GM12878 (cell line): Measurements from ENCODE around the gene MST1. TPM values are rescaled to one million over a fixed set of nuclear protein-coding genes. Genes with fewer than 3 reads are reported as not detected.

Source experiments
- ATAC-seq: fragments of 200-7000 bp; cut with Tn5 transposase; 3 replicates; pipeline ENCODE4 v1.9.1; 2020; ENCODE audit warnings: mild to moderate bottlenecking, moderate library complexity
- BruUV-seq: library from RNA; stranded (reverse); fragments of 400-500 nt; replicated peaks from 2 replicates; lab custom pipeline; 2021; lab: Mats Ljungman, UMichigan
- CTCF ChIA-PET: fragments of 300-600 bp; sonication (Branson Sonifier 250); formaldehyde crosslinking; extraction: SDS; loops from one replicate; lab custom pipeline; 2021; ENCODE audit warnings: inconsistent platforms; lab: Yijun Ruan, JAX
- POLR2A ChIA-PET: fragments of 350-600 bp; formaldehyde crosslinking; extraction: SDS; loops from one replicate; lab custom pipeline; 2021; ENCODE audit warnings: inconsistent platforms; lab: Charles Lee
- RAD21 ChIA-PET: fragments of 300-600 bp; sonication (Branson Sonifier 250); formaldehyde crosslinking; loops from one replicate; lab custom pipeline; 2023; ENCODE audit warnings: antibody characterized with exemption; ENCODE audit not compliant: unreplicated experiment; lab: Charles Lee
- SMC1A ChIA-PET: fragments of 300-600 bp; sonication (Branson Sonifier 250); formaldehyde crosslinking; loops from one replicate; lab custom pipeline; 2023; ENCODE audit not compliant: unreplicated experiment, uncharacterized antibody; lab: Charles Lee
- DNase-seq: peaks from one replicate; pipeline ENCODE4 v3.0.0-alpha.2; 2011; ENCODE audit warnings: low read depth, low spot score
- FAIRE-seq: peaks from 3 replicates; lab custom pipeline; 2011; peaks lifted over from hg19 to GRCh38; lab: Jason Lieb, UNC
- H2AFZ ChIP-seq: 2 replicates; pipeline ENCODE4 v1.6.0; 2011; ENCODE audit warnings: low read depth, low read length, control low read depth; ENCODE audit not compliant: control insufficient read depth
- H3K27ac ChIP-seq: 2 replicates; pipeline ENCODE4 v1.5.1; 2011; ENCODE audit warnings: control low read depth; ENCODE audit not compliant: control insufficient read depth, insufficient read depth
- H3K27me3 ChIP-seq, 2 experiments: replicated peaks in 1 of 2; 2 replicates each; pipeline versions ENCODE4 v1.6.0 to v1.6.1; 2011; ENCODE audit warnings: low read length in 1 of 2; ENCODE audit not compliant: control insufficient read depth in 2 of 2, insufficient read depth in 2 of 2
- H3K36me3 ChIP-seq, 2 experiments: 2 replicates each; pipeline ENCODE4 v1.5.1; 2011; ENCODE audit warnings: low read length in 1 of 2; ENCODE audit not compliant: control insufficient read depth in 2 of 2, insufficient read depth in 2 of 2
- H3K4me1 ChIP-seq: 2 replicates; pipeline ENCODE4 v1.6.1; 2011; ENCODE audit warnings: mild to moderate bottlenecking, low read length, moderate library complexity, mixed read lengths; ENCODE audit not compliant: control insufficient read depth, insufficient read depth
- H3K4me2 ChIP-seq: 2 replicates; pipeline ENCODE4 v1.6.0; 2011; ENCODE audit warnings: control low read depth; ENCODE audit not compliant: control insufficient read depth, insufficient read depth
- H3K4me3 ChIP-seq: fragments of 200-600 bp; sonication (generic); 2 replicates; pipeline ENCODE4 v1.5.1; 2016
- H3K79me2 ChIP-seq: 2 replicates; pipeline ENCODE4 v1.6.0; 2011; ENCODE audit warnings: low read length; ENCODE audit not compliant: control insufficient read depth, insufficient read depth
- H3K9ac ChIP-seq: 2 replicates; pipeline ENCODE4 v1.8.0; 2011; ENCODE audit warnings: low read length, control low read depth, mixed read lengths; ENCODE audit not compliant: control insufficient read depth, insufficient read depth
- H3K9me3 ChIP-seq: replicated peaks from 3 replicates; pipeline ENCODE4 v1.5.1; 2011; ENCODE audit warnings: mild to moderate bottlenecking, low read length; ENCODE audit not compliant: control insufficient read depth, insufficient read depth
- H4K20me1 ChIP-seq: 2 replicates; pipeline ENCODE4 v1.6.0; 2011; ENCODE audit not compliant: control insufficient read depth, insufficient read depth
- HCFC1 ChIP-seq: fragments of 150-350 bp; IDR thresholded peaks from 2 replicates; pipeline ENCODE4 v1.6.1; 2014; ENCODE audit warnings: low read length
- IRF3 ChIP-seq: fragments of 450-650 bp; IDR thresholded peaks from 2 replicates; pipeline ENCODE4 v1.6.1; 2014; ENCODE audit warnings: mild to moderate bottlenecking
- ZNF687 ChIP-seq: fragments of 450-650 bp; IDR thresholded peaks from 2 replicates; pipeline ENCODE4 v1.6.1; 2017; ENCODE audit warnings: mild to moderate bottlenecking, moderate library complexity
- WGBS: methylation state at CpG from one replicate; pipeline ENCODE4 v1.1.6; 2016; ENCODE audit warnings: low lambda C conversion rate; ENCODE audit not compliant: insufficient replicate concordance, insufficient coverage; ENCODE audit errors: missing lambda C conversion rate; 5-methylcytosine and 5-hydroxymethylcytosine counted together
- in situ Hi-C: fragments of 300-500 bp; cut with MboI; formaldehyde crosslinking; loops from 9 replicates; pipeline ENCODE4 v1.14.3; 2018; ENCODE audit warnings: mixed read lengths
- intact Hi-C: fragments of 100-400 bp; cut with micrococcal nuclease; formaldehyde crosslinking; loops from one replicate; pipeline ENCODE4 v1.14.2; 2022; ENCODE audit not compliant: unreplicated experiment
- polyA plus RNA-seq, 11 experiments: library from polyadenylated mRNA; depleted of rRNA in 4 of 11; unstranded in 6 of 11; stranded (reverse) in 5 of 11; fragments of >200 nt; fragmentation: Nextera tagmentation in 4 of 11; fragmentation: Illumina TruSeq in 1 of 11; extraction: Ambion mirVana in 4 of 11; extraction: Trizol in 1 of 11; gene quantifications; 1 replicate in 1 of 11; 2 replicates in 10 of 11; pipeline versions ENCODE4 v1.2.1 to v1.2.3, GENCODE V29; 2011 to 2016; ENCODE audit warnings: inconsistent platforms in 2 of 11, missing spikeins in 2 of 11, low read depth in 1 of 11
- total RNA-seq, 4 experiments: library from RNA; depleted of rRNA in 3 of 4; stranded (reverse); fragments of >200 nt in 3 of 4; fragmentation: Illumina TruSeq in 1 of 4; extraction: Trizol in 1 of 4; gene quantifications; 2 replicates each; pipeline versions ENCODE4 v1.2.1 to v1.2.3, GENCODE V29; 2013 to 2021

MST1 gene
- total and polyA plus RNA-seq, 10 of the 15 experiments (the other 5 are each of a cell fraction or from before 2014, with no cell fraction given): 1.2 to 25.5 (median 4.1) TPM

- no peak overlapping the region for H3K9ac ChIP-seq
- peaks cover 9% of the 10 kb centered on the region for H3K4me1 ChIP-seq
- CTCF ChIA-PET: interaction anchor here (0.6 kb wide), 1 partner anchor 100 kb away, joined by 3 read pairs; no protein-coding TSS in a partner anchor
- TF ChIP-seq HCFC1: no peak
- TF ChIP-seq ZNF687: no peak
- no peak for TF ChIP-seq IRF3
- H4K20me1 ChIP-seq: no peaks in the 10 kb centered on the region
- POLR2A ChIA-PET: no interaction called here
- DNase-seq (no peak), FAIRE-seq (no peak), ATAC-seq (no peak)
- RAD21 ChIA-PET: no interaction called here
- no peaks in the 10 kb centered on the region for H3K9me3 ChIP-seq
- no peak overlapping the region for H3K4me3 ChIP-seq
- BruUV-seq: no TSS peak
- H3K4me2 ChIP-seq: no peak overlapping the region
- intact Hi-C loops: no loop called here
- SMC1A ChIA-PET: no interaction called here
- no peak overlapping the region for H2AFZ ChIP-seq
- WGBS: 18% methylated on average over 8 of the region's 8 CpGs
- no peaks in the 10 kb centered on the region for H3K79me2 ChIP-seq
- H3K27me3 ChIP-seq: no peaks in the 10 kb centered on the region
- in situ Hi-C loops: no loop called here
- no peak overlapping the region for H3K27ac ChIP-seq
- no peaks in the 10 kb centered on the region for H3K36me3 ChIP-seq
These were observed 44.6 kb downstream of the MST1 start for GRCh38 chr3:49644684-49645083.
